ENCODE measurements around the gene KCNQ1.

GRCh38 chr11:2765491-2765890, 320.7 kb downstream of the KCNQ1 start:
- no peak for TF ChIP-seq CTCF (conservative IDR thresholded peaks at IDR 0.05; ENCODE audit: low read length)
- TF ChIP-seq EZH2phosphoT487 (IDR thresholded peaks at IDR 0.05; ENCODE audit: borderline replicate concordance) = no peak

Measured in Loucy (cell line).